HAP-1 (cell line): ENCODE measurements around the gene PRKCE.
A peak's percentile ranks its signal among the peaks of the same experiment; 100 is the strongest.

Experiments used
- DNase-seq, 2 experiments: peaks; one replicate each; pipeline ENCODE4 v3.0.0-alpha.2; 2016 to 2020; ENCODE audit warnings: low spot score in 2 of 2
- H3K27me3 ChIP-seq: fragments of 250-450 bp; sonication (Bioruptor Pico); 2 replicates; pipeline ENCODE4 v1.5.1; 2020; ENCODE audit warnings: low read depth, mild to moderate bottlenecking, moderate library complexity
- H3K36me3 ChIP-seq: fragments of 250-450 bp; sonication (Bioruptor Pico); replicated peaks from 2 replicates; pipeline ENCODE4 v1.5.1; 2020; ENCODE audit warnings: mild to moderate bottlenecking
- H3K4me1 ChIP-seq: fragments of 250-450 bp; sonication (Bioruptor Pico); 2 replicates; pipeline ENCODE4 v1.5.1; 2020; ENCODE audit warnings: mild to moderate bottlenecking
- H3K4me3 ChIP-seq: fragments of 250-450 bp; sonication (Bioruptor Pico); 2 replicates; pipeline ENCODE4 v1.5.1; 2020; ENCODE audit warnings: mild to moderate bottlenecking, moderate library complexity
- H3K9me3 ChIP-seq: fragments of 250-450 bp; sonication (Bioruptor Pico); 2 replicates; pipeline ENCODE4 v1.5.1; 2020; ENCODE audit warnings: mild to moderate bottlenecking, moderate library complexity
- in situ Hi-C: fragments of 300-500 bp; cut with MboI; formaldehyde crosslinking; loops from 3 replicates; pipeline ENCODE4 v1.14.3; 2020; ENCODE audit warnings: low sequenced_read_pairs, inconsistent platforms, mixed read lengths

The PRKCE gene

DNA sequence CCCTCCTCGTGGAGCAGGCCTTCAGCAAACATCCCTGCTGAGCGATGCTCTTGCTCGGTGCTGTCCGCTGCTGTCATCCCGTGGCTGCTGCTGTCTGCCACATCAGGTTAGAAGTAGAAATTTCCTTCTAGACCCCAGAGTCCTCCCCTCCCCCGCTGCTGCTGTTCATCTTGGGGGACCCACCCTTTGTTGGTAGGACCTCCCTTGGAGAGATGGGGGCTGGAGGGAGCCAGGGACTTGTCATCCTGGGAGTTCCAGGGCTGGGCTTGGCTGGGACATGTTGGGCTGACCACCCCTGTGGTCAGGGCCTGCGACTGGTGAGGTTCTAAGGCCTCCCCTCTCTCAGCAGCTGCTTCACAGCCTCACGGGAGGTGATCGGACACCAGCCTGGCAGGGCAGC lies 122.4 kb downstream of the PRKCE start:
- H3K27me3 ChIP-seq = no peaks in the 10 kb centered on the region
- no peaks in the 10 kb centered on the region for H3K36me3 ChIP-seq
- no peaks in the 10 kb centered on the region for H3K4me1 ChIP-seq
- no peak overlapping the region for H3K4me3 ChIP-seq
- DNase-seq = no peak
- in situ Hi-C loops = no loop called here
- no peaks in the 10 kb centered on the region for H3K9me3 ChIP-seq

DNA sequence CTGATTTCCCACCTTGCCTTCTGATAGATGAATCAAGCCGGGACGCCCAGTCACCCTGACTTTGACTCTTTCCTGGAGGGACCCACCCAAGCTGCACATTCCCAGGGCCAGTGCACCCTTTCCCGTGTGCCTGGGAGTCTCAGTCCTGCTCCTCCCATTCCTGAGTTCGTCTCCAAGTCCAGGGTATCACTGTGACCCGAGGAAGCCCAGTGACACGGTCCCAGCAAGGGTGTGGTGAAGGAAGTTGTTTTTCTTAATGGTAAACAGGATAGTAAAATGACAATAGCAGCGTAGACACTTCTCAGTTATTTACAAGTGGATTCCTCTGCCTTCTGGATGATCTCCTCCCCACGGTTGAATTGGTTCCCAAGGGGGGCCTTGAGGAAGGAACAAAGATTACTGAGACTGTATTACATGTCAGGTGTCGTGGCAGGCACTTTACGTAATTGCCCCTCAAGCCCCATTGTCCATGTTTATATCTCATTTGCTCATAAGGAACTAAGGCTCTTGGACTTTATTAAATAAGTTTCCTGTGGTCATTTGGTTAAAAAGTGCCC lies 123.3 kb downstream of the PRKCE start:
- Histone ChIP-seq H3K4me1 (no peaks in the 10 kb centered on the region), H3K4me3 (no peak overlapping the region), H3K36me3 (no peaks in the 10 kb centered on the region), H3K27me3 (no peaks in the 10 kb centered on the region), H3K9me3 (no peaks in the 10 kb centered on the region)
- in situ Hi-C loops = loop anchor here (5.0 kb wide), 2 partner anchors 127 to 163 kb away; no protein-coding TSS in a partner anchor
- no peak for DNase-seq

DNA sequence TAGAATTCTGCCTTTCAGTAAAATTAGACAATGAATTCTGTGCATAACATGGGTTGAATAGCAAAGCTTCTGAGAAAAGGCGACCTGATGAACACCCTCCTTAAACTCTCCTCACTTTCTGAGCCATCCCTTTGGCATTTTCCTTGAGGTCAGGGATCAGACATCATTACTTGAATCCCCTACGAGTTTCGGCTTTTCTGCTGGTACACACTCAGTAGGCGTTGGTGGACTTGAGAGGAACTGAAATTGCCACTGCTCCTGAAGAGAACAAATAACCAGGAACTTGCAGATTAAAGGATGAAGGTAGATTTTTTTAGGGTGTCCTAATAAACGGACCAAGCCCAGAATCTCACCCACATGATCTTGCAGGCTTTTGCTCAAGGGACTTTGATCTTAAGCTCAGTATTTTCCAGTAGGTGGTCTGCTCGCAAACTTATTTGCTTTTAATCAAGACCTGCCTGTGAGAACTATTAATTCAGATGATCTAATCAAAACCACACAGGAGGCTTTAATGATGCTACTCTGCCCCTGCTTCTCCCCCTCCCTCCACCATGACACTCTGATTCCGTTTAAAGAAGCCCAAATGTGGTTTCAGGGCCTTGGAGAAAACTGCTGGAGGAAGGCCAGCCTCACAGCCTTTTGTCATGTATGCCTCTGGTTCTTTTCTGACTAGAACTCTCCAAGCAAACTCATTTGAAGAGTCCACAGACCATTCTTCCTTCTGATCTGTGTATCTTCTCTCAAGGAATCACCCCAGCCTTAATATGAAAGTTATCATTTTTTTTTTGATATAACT lies 124.9 kb downstream of the PRKCE start:
- Histone ChIP-seq H3K36me3 (no peaks in the 10 kb centered on the region), H3K27me3 (no peaks in the 10 kb centered on the region), H3K4me1 (no peaks in the 10 kb centered on the region), H3K4me3 (no peak overlapping the region), H3K9me3 (no peaks in the 10 kb centered on the region)
- DNase-seq = no peak
- in situ Hi-C loops = loop anchor here (5.0 kb wide), 2 partner anchors 129 to 161 kb away; no protein-coding TSS in a partner anchor

DNA sequence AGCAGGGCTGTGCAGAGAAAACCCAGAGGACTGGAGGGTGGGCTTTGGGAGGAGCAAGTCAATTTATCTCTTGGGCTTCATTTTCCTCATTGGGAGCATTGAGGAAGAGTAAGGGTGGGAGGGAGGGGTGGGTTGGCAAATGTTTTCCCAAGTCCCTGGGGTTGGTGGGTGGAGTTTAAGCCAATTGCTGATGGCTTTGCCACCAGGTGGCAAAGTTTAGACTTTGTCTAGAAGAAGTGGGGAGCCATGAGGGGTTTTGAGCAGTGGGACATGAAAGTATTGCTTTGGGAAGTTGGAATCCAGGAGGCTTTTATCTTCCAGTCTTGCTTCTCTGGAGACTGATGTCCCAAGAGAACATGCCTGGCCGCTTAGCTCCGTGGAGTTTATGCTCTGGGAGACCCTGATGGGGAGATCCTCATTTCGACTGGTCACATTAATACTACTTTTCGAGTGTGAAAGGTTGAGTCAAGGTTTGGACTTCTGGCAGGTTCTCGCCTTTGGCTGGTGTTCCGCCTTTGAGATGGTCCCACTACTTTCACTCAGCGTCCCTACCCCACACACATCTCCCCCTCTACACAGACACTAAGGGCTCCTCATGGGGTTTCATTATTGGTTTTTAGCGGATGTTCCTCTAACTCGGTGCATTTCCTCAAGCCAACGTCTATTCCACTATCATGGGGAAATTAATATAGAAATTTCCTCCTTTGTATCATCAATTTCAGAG lies 126.7 kb downstream of the PRKCE start:
- H3K4me1 ChIP-seq = no peaks in the 10 kb centered on the region
- H3K9me3 ChIP-seq = no peaks in the 10 kb centered on the region
- H3K27me3 ChIP-seq = no peaks in the 10 kb centered on the region
- no peak overlapping the region for H3K4me3 ChIP-seq
- in situ Hi-C loops = loop anchor here (5.0 kb wide), 2 partner anchors 131 to 159 kb away; no protein-coding TSS in a partner anchor
- no peaks in the 10 kb centered on the region for H3K36me3 ChIP-seq
- DNase-seq = no peak

DNA sequence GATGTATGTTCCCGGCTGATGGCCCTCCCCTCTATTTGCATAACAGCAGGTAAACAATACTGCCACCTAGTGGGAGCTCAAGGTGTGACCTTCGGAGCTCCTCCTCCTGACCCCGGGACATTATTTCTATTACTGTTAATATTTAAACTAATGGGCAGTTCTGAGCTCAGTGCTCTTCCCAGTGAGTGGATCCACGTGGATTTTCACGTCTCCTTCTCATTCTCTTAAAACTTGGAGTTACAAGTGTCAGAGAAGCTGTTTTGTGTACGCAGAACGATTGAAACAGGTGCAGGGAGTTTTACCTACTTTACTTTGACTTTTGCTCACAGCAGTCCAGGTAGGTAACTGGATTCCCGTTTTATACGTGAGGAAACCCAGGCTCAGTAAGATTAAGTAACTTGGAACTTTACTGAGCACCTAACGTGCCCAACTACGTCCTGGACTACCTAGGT lies 127.3 kb downstream of the PRKCE start:
- Histone ChIP-seq H3K27me3 (no peaks in the 10 kb centered on the region), H3K4me3 (no peak overlapping the region), H3K36me3 (no peaks in the 10 kb centered on the region), H3K9me3 (no peaks in the 10 kb centered on the region), H3K4me1 (no peaks in the 10 kb centered on the region)
- in situ Hi-C loops = loop anchor here (5.0 kb wide), 2 partner anchors 131 to 159 kb away; no protein-coding TSS in a partner anchor
- DNase-seq = peak; percentile 49 to 82

DNA sequence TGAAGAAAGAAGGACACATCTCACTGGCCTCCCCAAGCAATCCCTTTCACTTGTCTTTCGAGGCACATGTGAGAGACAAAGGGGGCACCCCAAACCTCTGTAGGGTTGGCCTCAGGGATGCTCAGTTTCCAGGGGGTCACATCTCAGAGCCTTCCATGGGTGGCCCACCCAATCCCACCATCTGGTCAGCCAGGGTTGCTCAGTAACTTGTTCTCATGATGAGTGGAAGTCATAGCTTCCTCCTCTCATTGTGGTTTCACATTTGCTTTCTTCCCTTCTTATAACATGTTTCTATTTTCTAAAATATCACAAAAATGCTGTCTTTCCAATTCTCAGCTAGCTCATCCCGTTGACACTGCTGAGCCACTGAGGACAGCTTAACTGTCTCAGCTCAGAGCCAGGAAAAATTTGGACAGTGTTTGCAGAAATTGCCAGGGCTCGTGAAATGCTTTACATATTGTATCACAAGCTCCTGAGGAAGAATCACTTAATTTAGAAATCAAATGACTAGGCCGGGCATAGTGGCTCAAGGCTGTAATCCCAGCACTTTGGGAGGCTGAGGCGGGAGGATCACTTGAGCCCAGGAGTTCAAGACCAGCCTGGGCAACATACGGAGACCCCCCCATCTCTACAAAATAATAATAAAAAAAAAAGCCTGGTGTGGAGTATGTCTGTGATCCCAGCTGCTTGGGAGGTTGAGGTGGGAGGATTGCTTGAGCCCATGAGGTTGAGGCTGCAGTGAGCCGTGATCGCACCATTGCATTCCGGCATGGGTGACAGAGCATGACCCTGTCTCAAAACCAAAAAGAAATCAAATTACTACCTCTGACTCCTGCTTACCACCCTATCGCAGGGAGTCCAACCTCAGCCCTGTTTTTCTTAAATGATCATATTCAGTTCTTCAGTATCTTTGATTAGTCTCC lies 129.3 kb downstream of the PRKCE start:
- DNase-seq = no peak
- in situ Hi-C loops = no loop called here

DNA sequence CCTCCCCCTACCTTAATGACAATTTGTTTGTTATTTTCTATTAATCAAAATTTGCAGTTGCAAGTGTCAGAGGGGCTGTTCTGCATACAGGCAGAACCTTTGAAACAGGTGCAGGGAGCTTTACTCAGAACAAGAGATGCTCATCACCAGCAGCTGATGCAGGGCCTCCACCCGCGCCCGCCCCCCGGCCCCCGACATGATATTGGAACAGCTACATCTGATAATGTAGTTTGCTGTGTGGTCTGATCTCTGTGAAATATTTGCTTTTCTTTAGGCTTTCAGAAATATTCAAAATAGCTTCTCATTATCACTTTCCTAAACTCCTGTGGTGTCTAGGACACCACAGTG lies 130.0 kb downstream of the PRKCE start:
- no peak for DNase-seq
- in situ Hi-C loops = no loop called here
- no peaks in the 10 kb centered on the region for H3K36me3 ChIP-seq
- H3K27me3 ChIP-seq = no peaks in the 10 kb centered on the region
- H3K9me3 ChIP-seq = no peaks in the 10 kb centered on the region
- H3K4me3 ChIP-seq = no peak overlapping the region
- H3K4me1 ChIP-seq = no peaks in the 10 kb centered on the region

More for the DNA sequence above, 129.3 kb downstream of the PRKCE start:
- no peaks in the 10 kb centered on the region for H3K9me3 ChIP-seq
- H3K36me3 ChIP-seq = no peaks in the 10 kb centered on the region
- no peak overlapping the region for H3K4me3 ChIP-seq
- H3K27me3 ChIP-seq = no peaks in the 10 kb centered on the region
- no peaks in the 10 kb centered on the region for H3K4me1 ChIP-seq

DNA sequence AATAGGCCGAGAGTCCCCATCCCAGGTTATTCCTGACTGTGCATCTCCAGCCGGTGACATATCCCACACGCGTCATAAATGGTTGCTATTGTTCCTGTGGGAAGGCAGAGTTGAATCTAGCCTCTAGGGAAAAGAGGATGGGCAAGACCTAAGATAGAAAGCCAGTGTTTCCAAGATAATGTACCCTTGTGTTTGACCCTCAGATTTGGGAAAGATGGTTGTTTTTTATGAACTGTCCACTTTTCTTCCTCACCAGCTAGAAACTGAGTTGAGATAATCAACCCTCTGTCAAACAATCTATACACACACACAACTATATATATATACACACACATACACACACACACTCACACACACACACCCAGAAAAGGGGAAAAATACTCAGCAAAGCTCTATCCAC lies 131.0 kb downstream of the PRKCE start:
- DNase-seq = no peak
- no peaks in the 10 kb centered on the region for H3K36me3 ChIP-seq
- no peaks in the 10 kb centered on the region for H3K9me3 ChIP-seq
- H3K4me3 ChIP-seq = no peak overlapping the region
- in situ Hi-C loops = no loop called here
- no peaks in the 10 kb centered on the region for H3K27me3 ChIP-seq
- no peaks in the 10 kb centered on the region for H3K4me1 ChIP-seq

DNA sequence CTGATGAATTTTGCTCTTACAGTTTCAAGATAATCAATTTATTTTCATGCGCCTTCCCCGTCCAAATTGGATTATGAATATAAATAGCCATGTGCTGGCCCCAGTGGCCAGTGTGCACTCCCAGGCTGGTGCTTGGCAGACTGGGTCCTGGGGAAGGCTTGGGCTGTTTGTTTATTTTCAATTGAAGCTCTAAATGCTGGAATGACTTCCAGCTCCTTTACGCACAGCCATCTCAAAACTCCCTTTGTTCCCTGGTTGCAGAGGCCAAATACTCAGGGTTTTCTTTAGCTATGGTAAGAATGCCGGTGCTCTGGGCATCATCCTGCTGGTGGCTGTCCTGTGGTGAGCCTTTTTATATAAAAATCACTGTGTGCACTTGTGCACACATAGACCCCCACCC lies 131.5 kb downstream of the PRKCE start:
- Histone ChIP-seq H3K4me1 (no peaks in the 10 kb centered on the region), H3K27me3 (no peaks in the 10 kb centered on the region), H3K9me3 (no peaks in the 10 kb centered on the region), H3K36me3 (no peaks in the 10 kb centered on the region), H3K4me3 (no peak overlapping the region)
- no peak for DNase-seq
- in situ Hi-C loops = no loop called here

DNA sequence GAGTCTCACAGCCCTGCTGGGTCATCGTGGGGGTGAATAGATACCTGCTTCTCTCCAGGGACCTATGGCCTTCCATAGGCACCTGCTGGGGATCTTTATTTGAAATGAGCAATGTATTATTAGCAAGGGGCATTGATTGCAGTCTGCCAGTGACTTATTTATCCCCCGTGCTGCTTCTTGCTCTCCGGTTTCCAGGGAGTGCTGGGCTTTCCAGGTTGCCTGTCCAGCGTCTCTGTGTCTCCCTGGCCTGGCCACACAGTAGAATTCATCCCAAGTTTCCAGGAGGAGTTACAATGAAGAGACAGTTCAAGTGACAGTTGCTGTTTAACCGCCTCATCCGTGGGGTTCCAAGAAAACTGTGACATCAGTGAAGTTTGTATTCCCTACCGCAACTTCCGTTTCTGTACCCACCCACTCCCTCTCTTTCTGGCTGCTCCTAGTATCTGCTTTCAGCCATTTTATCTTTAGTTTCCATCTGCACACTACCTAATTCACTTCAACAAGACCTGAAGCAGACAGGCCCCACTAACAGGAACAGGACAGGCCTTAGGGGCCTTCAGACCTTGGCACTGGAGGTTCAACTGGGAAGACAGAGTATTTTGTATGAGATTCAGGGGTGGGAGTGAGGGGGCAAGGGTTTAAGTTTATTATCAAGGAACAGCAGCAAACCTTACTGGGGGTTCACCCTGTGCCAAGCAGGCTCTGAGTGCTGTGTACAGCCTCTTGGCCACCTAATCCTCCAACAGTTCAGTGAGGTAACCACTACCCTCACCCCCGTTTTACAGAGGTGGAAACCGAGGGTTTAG lies 134.8 kb downstream of the PRKCE start:
- H3K27me3 ChIP-seq = no peaks in the 10 kb centered on the region
- no peaks in the 10 kb centered on the region for H3K36me3 ChIP-seq
- in situ Hi-C loops = no loop called here
- H3K9me3 ChIP-seq = no peaks in the 10 kb centered on the region
- H3K4me3 ChIP-seq = no peak overlapping the region
- no peaks in the 10 kb centered on the region for H3K4me1 ChIP-seq
- no peak for DNase-seq

DNA sequence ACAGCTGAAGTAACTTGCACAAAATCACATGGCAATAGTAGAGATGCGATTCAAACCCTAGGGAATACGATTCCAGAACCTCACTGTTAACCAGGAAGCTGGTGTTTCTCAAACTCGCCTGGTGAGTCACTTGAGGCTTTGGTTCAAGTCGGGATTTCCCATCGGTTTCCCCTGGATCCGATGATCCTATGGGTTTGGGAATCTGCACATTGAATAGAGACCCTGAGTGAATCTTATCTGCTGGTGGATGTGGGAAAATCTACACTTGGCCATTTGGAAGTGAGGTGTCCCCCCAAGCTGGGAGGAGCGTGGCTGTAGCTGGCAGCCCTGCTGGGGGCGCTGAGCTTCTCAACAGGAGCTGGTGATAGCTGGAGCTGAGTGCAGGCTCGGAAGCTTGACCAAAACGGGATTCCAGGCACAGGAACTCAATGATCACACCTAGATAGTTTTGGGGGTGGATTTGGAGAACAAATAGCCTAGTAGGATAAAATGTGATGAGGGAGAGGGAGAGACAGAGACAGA lies 135.4 kb downstream of the PRKCE start:
- no peaks in the 10 kb centered on the region for H3K9me3 ChIP-seq
- H3K4me1 ChIP-seq = no peaks in the 10 kb centered on the region
- no peak overlapping the region for H3K4me3 ChIP-seq
- H3K27me3 ChIP-seq = no peaks in the 10 kb centered on the region
- no peak for DNase-seq
- in situ Hi-C loops = no loop called here
- no peaks in the 10 kb centered on the region for H3K36me3 ChIP-seq

DNA sequence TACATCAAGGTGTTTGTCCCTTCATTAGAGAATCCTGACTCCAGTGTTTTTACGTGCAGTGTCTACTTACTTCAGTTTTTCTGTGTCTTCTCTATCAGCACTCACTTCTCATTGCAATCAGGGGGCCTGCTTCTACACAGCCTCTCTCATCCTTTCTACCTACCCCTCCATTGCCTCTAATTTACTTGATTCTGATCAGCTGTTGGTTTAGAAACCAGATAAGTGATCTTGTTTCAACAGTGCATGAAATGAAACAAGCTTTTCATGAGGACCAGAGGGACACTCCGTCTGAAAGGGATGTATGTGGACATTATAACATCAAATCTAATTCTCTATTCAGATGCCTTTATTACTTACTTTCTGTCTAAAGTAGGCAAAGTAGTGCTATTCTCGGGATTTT lies 136.9 kb downstream of the PRKCE start:
- H3K4me3 ChIP-seq = no peak overlapping the region
- in situ Hi-C loops = no loop called here
- no peak for DNase-seq
- no peaks in the 10 kb centered on the region for H3K4me1 ChIP-seq
- H3K36me3 ChIP-seq = no peaks in the 10 kb centered on the region
- no peaks in the 10 kb centered on the region for H3K27me3 ChIP-seq
- no peaks in the 10 kb centered on the region for H3K9me3 ChIP-seq
